Measurements from ENCODE around the gene TNFRSF1B. TPM values are rescaled to one million over a fixed set of nuclear protein-coding genes. Genes with fewer than 3 reads are reported as not detected.

The TNFRSF1B gene
- total and polyA plus RNA-seq, 4 donors = 15.4 to 246 (median 65.5) TPM

GRCh38 chr1:12169442-12170135 lies 2.8 kb downstream of the TNFRSF1B start:
- H3K36me3 ChIP-seq (ENCODE audit: control insufficient read depth in 4 of 4, insufficient read depth in 4 of 4, low read length in 4 of 4) = no peaks in the 10 kb centered on the region
- 78 to 88% methylated on average over 8 of the region's 8 CpGs for WGBS, 2 donors
- H3K9me3 ChIP-seq (ENCODE audit: control insufficient read depth in 4 of 4, insufficient read depth in 3 of 4, low read length in 3 of 4) = no peaks in the 10 kb centered on the region
- no peak for TF ChIP-seq CTCF (IDR thresholded peaks at IDR 0.05; ENCODE audit: control extremely low read depth, extremely low read depth)
- H3K4me1 ChIP-seq (ENCODE audit: control insufficient read depth in 5 of 5, insufficient read depth in 5 of 5, low read length in 5 of 5) = peaks cover 0 to 28% (median 15%) of the 10 kb centered on the region in 5 donors
- H3K27ac ChIP-seq (ENCODE audit: low read depth in 1 of 2, low read length in 1 of 2) = no peak overlapping the region
- H3K9ac ChIP-seq (ENCODE audit: insufficient read depth in 1 of 2, low read length in 2 of 2) = no peak overlapping the region
- H3K27me3 ChIP-seq (ENCODE audit: control insufficient read depth in 3 of 3, insufficient read depth in 3 of 3, low read length in 2 of 3) = peaks cover 0 to 16% (median 0%) of the 10 kb centered on the region in 3 donors
- no peak overlapping the region for H3K4me3 ChIP-seq
- ATAC-seq (ENCODE audit: insufficient read depth, low FRiP score) (no peak), DNase-seq (no peak)

DNA sequence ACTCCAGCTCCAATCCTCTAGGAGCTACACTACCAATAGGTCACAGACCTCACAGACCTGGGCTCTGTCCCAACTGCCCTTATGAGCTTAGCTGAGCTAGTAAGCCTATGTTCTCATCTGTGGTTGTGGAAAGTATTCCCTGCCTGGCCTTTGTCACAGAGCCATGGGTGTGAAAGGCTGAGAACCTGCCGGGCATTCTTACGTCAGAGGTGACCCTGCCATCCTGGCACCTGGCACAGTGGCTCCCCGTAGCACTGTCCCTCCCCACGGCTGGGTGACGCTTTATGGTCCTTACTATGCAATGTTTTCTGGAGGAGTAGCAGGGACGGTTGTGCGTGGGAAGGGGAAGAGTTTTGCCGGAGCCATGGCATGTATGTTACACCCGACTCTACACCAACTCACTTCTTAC lies 3.5 kb downstream of the TNFRSF1B start:
- ATAC-seq (ENCODE audit: insufficient read depth, low FRiP score) (no peak), DNase-seq (no peak)
- no peaks in the 10 kb centered on the region for H3K36me3 ChIP-seq (ENCODE audit: control insufficient read depth in 4 of 4, insufficient read depth in 4 of 4, low read length in 4 of 4)
- TF ChIP-seq CTCF (IDR thresholded peaks at IDR 0.05; ENCODE audit: control extremely low read depth, extremely low read depth) = no peak
- H3K9ac ChIP-seq (ENCODE audit: insufficient read depth in 1 of 2, low read length in 2 of 2) = no peak overlapping the region
- no peak overlapping the region for H3K4me3 ChIP-seq
- peaks cover 0 to 35% (median 21%) of the 10 kb centered on the region in 5 donors for H3K4me1 ChIP-seq (ENCODE audit: control insufficient read depth in 5 of 5, insufficient read depth in 5 of 5, low read length in 5 of 5)
- peaks cover 0 to 15% (median 0%) of the 10 kb centered on the region in 3 donors for H3K27me3 ChIP-seq (ENCODE audit: control insufficient read depth in 3 of 3, insufficient read depth in 3 of 3, low read length in 2 of 3)
- H3K27ac ChIP-seq (ENCODE audit: low read depth in 1 of 2, low read length in 1 of 2) = peak overlapping the region in 1 of 2 donors; percentile 6
- WGBS, 2 donors = 80 to 86% methylated on average over 9 of the region's 9 CpGs
- H3K9me3 ChIP-seq (ENCODE audit: control insufficient read depth in 4 of 4, insufficient read depth in 3 of 4, low read length in 3 of 4) = no peaks in the 10 kb centered on the region

- TF ChIP-seq CTCF (IDR thresholded peaks at IDR 0.05; ENCODE audit: control extremely low read depth, extremely low read depth) = no peak
- Histone ChIP-seq H3K36me3 (ENCODE audit: control insufficient read depth in 4 of 4, insufficient read depth in 4 of 4, low read length in 4 of 4) (no peaks in the 10 kb centered on the region), H3K27ac (ENCODE audit: low read depth in 1 of 2, low read length in 1 of 2) (peak overlapping the region in 1 of 2 donors; percentile 80), H3K9me3 (ENCODE audit: control insufficient read depth in 4 of 4, insufficient read depth in 3 of 4, low read length in 3 of 4) (no peaks in the 10 kb centered on the region), H3K4me1 (ENCODE audit: control insufficient read depth in 5 of 5, insufficient read depth in 5 of 5, low read length in 5 of 5) (peaks cover 0 to 40% (median 25%) of the 10 kb centered on the region in 5 donors), H3K27me3 (ENCODE audit: control insufficient read depth in 3 of 3, insufficient read depth in 3 of 3, low read length in 2 of 3) (peaks cover 0 to 14% (median 0%) of the 10 kb centered on the region in 3 donors), H3K4me3 (no peak overlapping the region), H3K9ac (ENCODE audit: insufficient read depth in 1 of 2, low read length in 2 of 2) (no peak overlapping the region)
- ATAC-seq (ENCODE audit: insufficient read depth, low FRiP score) (no peak), DNase-seq (no peak)
- 87 to 91% methylated on average over 12 of the region's 12 CpGs for WGBS, 2 donors
Observed at GRCh38 chr1:12171206-12172041, 4.6 kb downstream of the TNFRSF1B start.
